Measurements from ENCODE around the gene SRGAP1. TPM values are rescaled to one million over a fixed set of nuclear protein-coding genes. Genes with fewer than 3 reads are reported as not detected.

Gene SRGAP1
- total and polyA plus RNA-seq, 2 of the 13 experiments (the other 11 are each of a cell fraction or from before 2014, with no cell fraction given): 1.6 to 3.4 TPM

DNA sequence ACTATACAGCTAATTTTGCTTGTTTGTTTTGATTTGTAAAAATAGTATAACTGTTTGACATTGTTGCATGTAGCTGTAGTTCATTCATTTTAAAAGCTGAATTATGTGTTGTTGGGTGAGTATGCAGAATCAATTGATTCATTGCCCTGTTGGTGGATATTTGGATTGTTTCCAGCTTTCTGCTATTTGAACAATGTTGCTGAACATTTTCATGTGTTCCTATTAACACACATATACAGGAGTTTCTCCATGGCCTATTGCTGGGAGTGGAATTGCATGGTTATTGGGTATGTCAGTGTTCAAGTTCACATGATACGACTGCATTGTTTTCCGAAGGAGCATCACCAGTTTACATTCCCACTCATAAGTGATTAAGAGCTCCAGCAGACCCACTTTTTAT is 75.3 kb downstream of the SRGAP1 start:
- Histone ChIP-seq H3K27ac (ENCODE audit: extremely low read length, insufficient read depth, low read length) (no peak overlapping the region), H3K4me3 (replicated peaks in 1 of 3; ENCODE audit: insufficient read depth in 1 of 3, low read depth in 2 of 3, low read length in 3 of 3) (no peak overlapping the region), H3K4me1 (ENCODE audit: insufficient read depth, low read length) (peaks cover 50% of the 10 kb centered on the region), H3K9me3 (ENCODE audit: low read length) (no peaks in the 10 kb centered on the region), H3K27me3 (ENCODE audit: control insufficient read depth in 1 of 2, insufficient read depth in 2 of 2, low read length in 2 of 2) (no peaks in the 10 kb centered on the region), H2AFZ (ENCODE audit: low read length) (no peak overlapping the region), H3K9ac (ENCODE audit: insufficient read depth, low read depth, low read length) (no peak overlapping the region), H3K36me3 (replicated peaks in 1 of 2; ENCODE audit: control insufficient read depth in 1 of 2, insufficient read depth in 2 of 2, low read length in 2 of 2) (no peaks in the 10 kb centered on the region), H3K4me2 (ENCODE audit: low read depth, low read length) (no peak overlapping the region), H3K79me2 (ENCODE audit: insufficient read depth, low read length) (no peaks in the 10 kb centered on the region), H4K20me1 (ENCODE audit: insufficient read depth, low read length) (no peaks in the 10 kb centered on the region)
- DNase-seq (ENCODE audit: low spot score): no peak
- 96% methylated on average over 2 of the region's 2 CpGs for WGBS (ENCODE audit: low lambda C conversion rate)
- no peak for FAIRE-seq
- TF ChIP-seq ZNF335 (CRISPR knock-in tag; IDR thresholded peaks at IDR 0.05) (no peak), CBX5 (CRISPR knock-in tag; IDR thresholded peaks at IDR 0.05; ENCODE audit: borderline replicate concordance) (no peak), FOSL2 (CRISPR knock-in tag; IDR thresholded peaks at IDR 0.05) (no peak), SPEN (CRISPR knock-in tag; IDR thresholded peaks at IDR 0.05; ENCODE audit: low read depth) (no peak), ZNF343 (CRISPR knock-in tag; IDR thresholded peaks at IDR 0.05) (no peak), ZNF749 (CRISPR knock-in tag; IDR thresholded peaks at IDR 0.05; ENCODE audit: borderline replicate concordance) (no peak), NFKB2 (CRISPR knock-in tag; IDR thresholded peaks at IDR 0.05; ENCODE audit: borderline replicate concordance) (no peak)
- TF ChIP-seq, protein P1, sequence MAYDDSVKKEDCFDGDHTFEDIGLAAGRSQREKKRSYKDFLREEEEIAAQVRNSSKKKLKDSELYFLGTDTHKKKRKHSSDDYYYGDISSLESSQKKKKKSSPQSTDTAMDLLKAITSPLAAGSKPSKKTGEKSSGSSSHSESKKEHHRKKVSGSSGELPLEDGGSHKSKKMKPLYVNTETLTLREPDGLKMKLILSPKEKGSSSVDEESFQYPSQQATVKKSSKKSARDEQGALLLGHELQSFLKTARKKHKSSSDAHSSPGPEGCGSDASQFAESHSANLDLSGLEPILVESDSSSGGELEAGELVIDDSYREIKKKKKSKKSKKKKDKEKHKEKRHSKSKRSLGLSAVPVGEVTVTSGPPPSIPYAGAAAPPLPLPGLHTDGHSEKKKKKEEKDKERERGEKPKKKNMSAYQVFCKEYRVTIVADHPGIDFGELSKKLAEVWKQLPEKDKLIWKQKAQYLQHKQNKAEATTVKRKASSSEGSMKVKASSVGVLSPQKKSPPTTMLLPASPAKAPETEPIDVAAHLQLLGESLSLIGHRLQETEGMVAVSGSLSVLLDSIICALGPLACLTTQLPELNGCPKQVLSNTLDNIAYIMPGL (CRISPR knock-in tag; IDR thresholded peaks at IDR 0.05; ENCODE audit: borderline replicate concordance in 1 of 2, low read depth in 1 of 2): no peak
- POLR2A ChIA-PET: interaction anchor here (1.4 to 1.5 kb wide), 2 partner anchors 31 to 75 kb away, joined by 3 to 6 read pairs; partner anchors contain the start of gene SRGAP1
- intact Hi-C loops (cut with micrococcal nuclease; ENCODE audit: unreplicated experiment): loop anchor here (2.0 kb wide), 1 partner anchor 25 kb away; no protein-coding TSS in a partner anchor
- no peak for ATAC-seq
- no TSS peak for BruUV-seq (replicated peaks)
- in situ Hi-C loops (cut with HindIII; ENCODE audit: extremely low pct_ligation_motif_present, low pct_unique_long_range_greater_than_20kb): no loop called here
- CTCF ChIA-PET (ENCODE audit: low intra/inter-chr PET ratio, low total read pairs): no interaction called here
